Endothelial cell of umbilical vein (primary cell): ENCODE results near the gene NCKAP5.

Source experiments
- EZH2 ChIP-seq: IDR thresholded peaks from 2 replicates; pipeline ENCODE4 v1.6.1; 2012; ENCODE audit warnings: borderline replicate concordance, low read depth, mild to moderate bottlenecking, moderate library complexity, low read length, inconsistent platforms; ENCODE audit not compliant: severe bottlenecking
- FOS ChIP-seq: IDR thresholded peaks from 2 replicates; pipeline ENCODE4 v1.6.1; 2011; ENCODE audit warnings: mild to moderate bottlenecking, low read length, moderate library complexity, borderline replicate concordance; ENCODE audit not compliant: insufficient read depth
- POLR2A ChIP-seq: IDR thresholded peaks from 2 replicates; pipeline ENCODE4 v1.6.1; 2012; ENCODE audit warnings: low read depth, mild to moderate bottlenecking, control low read depth, low read length
- POLR2AphosphoS5 ChIP-seq: IDR thresholded peaks from 2 replicates; pipeline ENCODE4 v1.6.1; 2012; ENCODE audit warnings: low read depth, mild to moderate bottlenecking, control low read depth, low read length, moderate library complexity; ENCODE audit not compliant: insufficient read depth
- TF ChIP-seq, protein P1 (sequence below), 2 donors: IDR thresholded peaks; 1 replicate in 1 of 2; 2 replicates in 1 of 2; pipeline ENCODE4 v1.5.1; 2011; ENCODE audit warnings: low read length in 2 of 2, mild to moderate bottlenecking in 2 of 2, moderate library complexity in 2 of 2, control low read depth in 1 of 2, inconsistent platforms in 1 of 2, low read depth in 1 of 2; ENCODE audit not compliant: insufficient read depth in 1 of 2; ENCODE audit errors: extremely low read depth in 1 of 2

- TF ChIP-seq, protein P1, sequence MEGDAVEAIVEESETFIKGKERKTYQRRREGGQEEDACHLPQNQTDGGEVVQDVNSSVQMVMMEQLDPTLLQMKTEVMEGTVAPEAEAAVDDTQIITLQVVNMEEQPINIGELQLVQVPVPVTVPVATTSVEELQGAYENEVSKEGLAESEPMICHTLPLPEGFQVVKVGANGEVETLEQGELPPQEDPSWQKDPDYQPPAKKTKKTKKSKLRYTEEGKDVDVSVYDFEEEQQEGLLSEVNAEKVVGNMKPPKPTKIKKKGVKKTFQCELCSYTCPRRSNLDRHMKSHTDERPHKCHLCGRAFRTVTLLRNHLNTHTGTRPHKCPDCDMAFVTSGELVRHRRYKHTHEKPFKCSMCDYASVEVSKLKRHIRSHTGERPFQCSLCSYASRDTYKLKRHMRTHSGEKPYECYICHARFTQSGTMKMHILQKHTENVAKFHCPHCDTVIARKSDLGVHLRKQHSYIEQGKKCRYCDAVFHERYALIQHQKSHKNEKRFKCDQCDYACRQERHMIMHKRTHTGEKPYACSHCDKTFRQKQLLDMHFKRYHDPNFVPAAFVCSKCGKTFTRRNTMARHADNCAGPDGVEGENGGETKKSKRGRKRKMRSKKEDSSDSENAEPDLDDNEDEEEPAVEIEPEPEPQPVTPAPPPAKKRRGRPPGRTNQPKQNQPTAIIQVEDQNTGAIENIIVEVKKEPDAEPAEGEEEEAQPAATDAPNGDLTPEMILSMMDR (IDR thresholded peaks at IDR 0.05; ENCODE audit: extremely low read depth in 1 of 2, insufficient read depth in 1 of 2, low read depth in 1 of 2, low read length in 2 of 2): no peak
- TF ChIP-seq EZH2 (no peak), POLR2A (no peak), POLR2AphosphoS5 (no peak), FOS (no peak)
These were observed 111.3 kb downstream of the NCKAP5 start for GRCh38 chr2:133456971-133457370.
